HUES64 (cell line): ENCODE measurements around the gene CDH23.

Experiments used
- H3K27ac ChIP-seq: 2 replicates; pipeline ENCODE4 v1.7.0; 2013; ENCODE audit warnings: low read depth, low read length, inconsistent platforms
- H3K27me3 ChIP-seq: 2 replicates; pipeline ENCODE4 v1.6.1; 2013; ENCODE audit warnings: mild to moderate bottlenecking, low read length; ENCODE audit not compliant: insufficient read depth
- H3K36me3 ChIP-seq: 2 replicates; pipeline ENCODE4 v1.6.1; 2013; ENCODE audit warnings: mild to moderate bottlenecking, low read length; ENCODE audit not compliant: insufficient read depth
- H3K4me1 ChIP-seq: 2 replicates; pipeline ENCODE4 v1.6.1; 2013; ENCODE audit warnings: mild to moderate bottlenecking, low read length, moderate library complexity; ENCODE audit not compliant: insufficient read depth
- H3K4me3 ChIP-seq: 2 replicates; pipeline ENCODE4 v1.5.1; 2013; ENCODE audit warnings: mild to moderate bottlenecking, low read length, moderate library complexity
- H3K9ac ChIP-seq: 2 replicates; pipeline ENCODE4 v1.6.1; 2013; ENCODE audit warnings: mild to moderate bottlenecking, low read depth, low read length
- H3K9me3 ChIP-seq: 2 replicates; pipeline ENCODE4 v1.6.1; 2013; ENCODE audit warnings: low read depth, low read length; ENCODE audit not compliant: insufficient read depth
- WGBS: fragments of 150-250, 120-280 bp; methylation state at CpG from one replicate; pipeline ENCODE4 v1.1.7; 2013; ENCODE audit warnings: missing lambda C conversion rate; 5-methylcytosine and 5-hydroxymethylcytosine counted together

Gene CDH23

DNA sequence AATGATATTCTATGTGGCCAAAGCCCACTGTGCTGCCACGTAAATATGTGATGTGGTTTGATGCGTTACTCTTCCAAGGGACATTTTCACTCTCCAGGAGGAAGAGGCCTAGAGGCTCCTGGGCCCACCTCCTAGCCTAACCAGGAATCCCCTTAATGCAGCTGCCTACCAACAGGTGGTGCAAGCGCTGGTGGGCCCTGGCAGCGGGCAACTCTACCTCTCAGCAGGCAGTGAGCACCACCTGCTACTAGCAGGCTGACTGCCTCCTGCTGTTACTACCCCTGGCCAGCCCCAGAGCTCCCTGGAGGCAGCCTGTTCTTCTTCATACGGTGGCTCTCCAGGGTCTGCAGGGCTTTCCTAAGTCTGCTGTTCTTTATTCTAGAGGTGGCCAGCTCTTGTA lies 62.8 kb downstream of the CDH23 start:
- Histone ChIP-seq H3K27me3 (no peaks in the 10 kb centered on the region), H3K36me3 (no peaks in the 10 kb centered on the region)
- WGBS = 82% methylated on average over 5 of the region's 5 CpGs

GRCh38 chr10:71460615-71461014 lies 63.9 kb downstream of the CDH23 start:
- 92% methylated on average over 9 of the region's 9 CpGs for WGBS
- H3K27me3 ChIP-seq = no peaks in the 10 kb centered on the region

More for the DNA sequence above, 62.8 kb downstream of the CDH23 start:
- no peak overlapping the region for H3K4me3 ChIP-seq
- H3K27ac ChIP-seq = no peak overlapping the region
- no peaks in the 10 kb centered on the region for H3K4me1 ChIP-seq
- H3K9ac ChIP-seq = no peak overlapping the region
- H3K9me3 ChIP-seq = no peaks in the 10 kb centered on the region

DNA sequence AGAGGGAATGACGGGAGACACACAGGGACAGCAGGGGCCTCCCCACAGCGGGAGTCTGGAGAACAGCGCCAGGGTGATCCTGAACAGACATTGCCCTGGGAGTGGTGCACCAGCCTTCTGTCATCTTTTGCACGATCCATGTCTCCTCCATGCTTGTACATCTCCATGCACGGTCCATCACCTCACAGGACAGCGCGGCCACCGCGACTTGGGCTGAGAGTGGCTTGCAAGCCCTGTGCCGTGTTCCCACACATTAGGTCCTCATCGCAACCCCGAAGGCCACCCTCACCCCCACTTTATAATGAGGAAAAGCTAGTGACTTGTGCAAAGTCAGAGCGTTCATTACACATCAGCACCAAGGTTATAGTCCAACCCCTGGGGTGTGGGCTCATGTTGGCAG lies 64.7 kb downstream of the CDH23 start:
- Histone ChIP-seq H3K4me3 (no peak overlapping the region), H3K9me3 (no peaks in the 10 kb centered on the region), H3K4me1 (no peaks in the 10 kb centered on the region), H3K27ac (no peak overlapping the region), H3K27me3 (no peaks in the 10 kb centered on the region), H3K36me3 (no peaks in the 10 kb centered on the region), H3K9ac (no peak overlapping the region)
- WGBS = 88% methylated on average over 13 of the region's 13 CpGs

More at GRCh38 chr10:71460615-71461014, 63.9 kb downstream of the CDH23 start:
- Histone ChIP-seq H3K27ac (no peak overlapping the region), H3K4me1 (no peaks in the 10 kb centered on the region), H3K9ac (no peak overlapping the region), H3K9me3 (no peaks in the 10 kb centered on the region), H3K36me3 (no peaks in the 10 kb centered on the region), H3K4me3 (no peak overlapping the region)

- no peaks in the 10 kb centered on the region for H3K36me3 ChIP-seq
- no peaks in the 10 kb centered on the region for H3K27me3 ChIP-seq
- H3K9ac ChIP-seq = no peak overlapping the region
- no peaks in the 10 kb centered on the region for H3K9me3 ChIP-seq
- no peak overlapping the region for H3K4me3 ChIP-seq
- 87% methylated on average over 19 of the region's 19 CpGs for WGBS
- H3K27ac ChIP-seq = no peak overlapping the region
- no peaks in the 10 kb centered on the region for H3K4me1 ChIP-seq
Measured at GRCh38 chr10:71462062-71462935, 65.6 kb downstream of the CDH23 start.

- 93% methylated on average over 7 of the region's 7 CpGs for WGBS
- Histone ChIP-seq H3K4me1 (no peaks in the 10 kb centered on the region), H3K27me3 (no peaks in the 10 kb centered on the region), H3K36me3 (no peaks in the 10 kb centered on the region), H3K4me3 (no peak overlapping the region), H3K9me3 (no peaks in the 10 kb centered on the region), H3K9ac (no peak overlapping the region), H3K27ac (no peak overlapping the region)
Measured at GRCh38 chr10:71463111-71463510, 66.4 kb downstream of the CDH23 start.

- Histone ChIP-seq H3K4me3 (no peak overlapping the region), H3K9me3 (no peaks in the 10 kb centered on the region), H3K27me3 (no peaks in the 10 kb centered on the region; the same call in 1 of the 2 replicates), H3K27ac (no peak overlapping the region; the same call in 1 of the 2 replicates), H3K36me3 (no peaks in the 10 kb centered on the region), H3K9ac (no peak overlapping the region), H3K4me1 (no peaks in the 10 kb centered on the region)
- WGBS = 90% methylated on average over 17 of the region's 18 CpGs
Measured at GRCh38 chr10:71465551-71466252, 69.0 kb downstream of the CDH23 start.

DNA sequence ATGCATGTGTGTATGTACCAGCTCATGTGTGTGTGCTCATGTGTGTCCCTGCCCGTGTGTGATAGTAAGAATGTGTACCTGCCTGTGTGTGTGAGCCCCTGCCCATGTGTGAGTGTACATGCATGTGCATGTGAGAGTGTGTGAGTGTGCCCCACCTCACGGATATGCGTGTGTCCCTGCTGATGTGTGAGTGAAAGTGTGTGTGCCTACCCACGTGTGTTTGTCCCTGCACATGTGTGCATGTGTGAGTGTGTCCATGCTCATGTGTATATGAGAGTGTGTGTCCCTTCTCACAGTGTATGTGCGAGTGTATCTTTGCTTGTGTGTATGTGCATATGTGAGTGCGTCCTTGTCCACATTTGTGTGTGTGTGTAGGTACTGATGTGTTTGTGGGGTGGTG lies 69.6 kb downstream of the CDH23 start:
- Histone ChIP-seq H3K27ac (no peak overlapping the region), H3K9me3 (no peaks in the 10 kb centered on the region), H3K9ac (no peak overlapping the region), H3K4me3 (no peak overlapping the region), H3K36me3 (no peaks in the 10 kb centered on the region), H3K27me3 (no peaks in the 10 kb centered on the region; the same call in 1 of the 2 replicates), H3K4me1 (no peaks in the 10 kb centered on the region)
- WGBS = 95% methylated on average over 6 of the region's 6 CpGs

DNA sequence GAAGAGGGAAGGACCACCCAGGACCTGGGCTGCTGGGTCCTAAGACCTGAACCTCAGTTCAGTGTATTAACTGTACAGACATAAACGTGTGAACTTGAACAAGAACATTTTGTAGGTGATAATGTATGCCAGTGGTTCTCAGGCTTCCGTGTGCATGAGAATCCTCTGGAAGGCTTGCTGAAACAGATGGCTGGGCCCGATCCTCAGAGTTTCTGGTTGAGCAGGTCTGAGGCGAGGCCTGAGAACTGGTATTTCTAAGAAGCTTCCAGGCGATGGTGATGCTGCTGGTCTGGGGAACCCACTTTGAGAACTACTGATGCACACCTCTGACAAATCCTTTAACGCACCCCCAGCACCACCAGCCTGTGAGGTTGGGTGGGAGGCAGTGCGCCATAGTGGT lies 70.4 kb downstream of the CDH23 start:
- Histone ChIP-seq H3K27ac (no peak overlapping the region), H3K9me3 (no peaks in the 10 kb centered on the region), H3K4me3 (no peak overlapping the region), H3K36me3 (no peaks in the 10 kb centered on the region), H3K4me1 (no peaks in the 10 kb centered on the region), H3K9ac (no peak overlapping the region), H3K27me3 (no peaks in the 10 kb centered on the region; the same call in 1 of the 2 replicates)
- 94% methylated on average over 6 of the region's 7 CpGs for WGBS

DNA sequence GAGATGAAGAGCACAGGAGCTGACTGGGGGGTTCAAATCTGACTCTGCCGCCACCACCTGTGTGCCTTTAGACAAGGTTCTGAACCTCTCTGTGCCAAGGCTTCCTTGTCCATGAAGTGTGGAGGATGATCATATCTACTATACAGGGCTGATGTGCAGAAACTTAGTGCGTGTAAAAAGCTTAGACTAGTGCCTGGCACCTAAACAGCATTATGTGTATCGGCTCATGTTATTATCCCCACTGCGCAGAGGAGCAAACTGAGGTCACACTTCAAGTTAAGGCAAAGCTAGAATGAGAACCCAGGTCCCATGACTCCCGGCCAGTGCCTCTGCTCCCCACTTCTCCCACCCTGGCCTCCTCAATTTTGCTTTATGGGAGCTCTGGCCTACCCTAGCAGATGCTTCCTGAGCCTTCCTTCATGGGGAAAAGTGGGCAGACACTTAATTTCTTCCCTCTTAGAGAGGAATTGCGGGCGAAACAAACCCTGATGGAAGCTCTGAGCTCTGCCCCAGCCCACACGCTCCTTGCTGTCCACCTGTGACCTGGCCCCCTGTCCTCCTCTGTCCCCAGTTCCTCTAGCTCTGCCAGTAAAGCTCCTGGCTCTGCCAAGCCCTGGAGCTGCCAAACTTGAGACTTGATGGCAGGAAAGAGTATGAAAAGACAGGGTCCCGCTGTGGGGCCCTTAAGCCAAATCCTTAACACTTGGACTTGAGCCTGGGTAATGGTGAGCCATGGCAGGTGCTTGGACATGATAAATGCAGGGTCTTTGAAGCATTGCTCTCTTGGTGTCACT lies 71.0 kb downstream of the CDH23 start:
- no peaks in the 10 kb centered on the region for H3K36me3 ChIP-seq
- 92% methylated on average over 9 of the region's 9 CpGs for WGBS
- H3K4me3 ChIP-seq = no peak overlapping the region
- no peaks in the 10 kb centered on the region for H3K9me3 ChIP-seq
- no peak overlapping the region for H3K9ac ChIP-seq
- no peaks in the 10 kb centered on the region; the same call in 1 of the 2 replicates for H3K27me3 ChIP-seq
- H3K27ac ChIP-seq = no peak overlapping the region
- H3K4me1 ChIP-seq = no peaks in the 10 kb centered on the region

DNA sequence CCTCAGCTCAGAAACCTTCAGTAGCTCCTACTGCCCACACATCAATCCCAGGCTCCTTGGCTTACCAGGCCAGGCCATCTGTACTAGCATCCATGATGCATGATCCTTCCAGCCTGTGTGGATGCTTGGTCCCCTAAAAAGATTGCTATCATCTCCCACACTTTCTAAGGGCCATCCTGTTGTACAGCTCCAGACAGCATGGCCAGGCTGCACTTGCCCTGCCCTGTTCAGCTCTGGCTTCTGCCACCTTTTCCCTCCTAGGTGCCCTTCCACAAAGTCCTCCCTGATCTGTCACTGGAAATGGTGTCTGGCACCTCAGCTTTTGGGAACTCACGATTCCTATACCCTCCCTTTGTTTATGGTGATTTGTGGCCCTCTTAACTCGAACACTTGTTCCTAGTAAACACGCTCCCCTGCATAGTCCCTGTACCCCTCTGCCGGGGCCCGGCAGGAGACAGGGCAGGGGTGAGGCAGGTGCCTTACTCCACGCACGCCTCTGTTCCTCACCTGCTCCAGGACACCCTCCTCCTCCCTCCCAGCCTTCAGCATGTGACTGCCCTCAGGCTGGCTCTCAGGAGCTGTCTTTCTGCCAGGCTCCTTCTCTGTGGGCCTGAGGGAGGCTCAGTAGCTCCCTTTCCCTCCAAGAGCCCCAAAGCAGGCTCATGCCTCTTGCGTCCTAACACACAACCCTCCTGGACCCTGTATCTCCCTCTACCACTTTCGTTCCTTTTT lies 71.8 kb downstream of the CDH23 start:
- Histone ChIP-seq H3K9me3 (no peaks in the 10 kb centered on the region), H3K27me3 (no peaks in the 10 kb centered on the region; the same call in 1 of the 2 replicates), H3K27ac (no peak overlapping the region), H3K36me3 (no peaks in the 10 kb centered on the region), H3K4me3 (no peak overlapping the region), H3K9ac (no peak overlapping the region), H3K4me1 (no peaks in the 10 kb centered on the region)
- 89% methylated on average over 9 of the region's 9 CpGs for WGBS
